WTC11 (cell line): Measurements from ENCODE around the gene XNDC1N. TPM values are rescaled to one million over a fixed set of nuclear protein-coding genes. Genes with fewer than 3 reads are reported as not detected.
"Not testable (repeated sequence)": the region's sequence is repeated elsewhere in the genome, so short reads cannot be mapped to it uniquely, and the experiment has no call there.

ENCODE experiments used
- ATAC-seq: fragments of 200-7000 bp; cut with Tn5 transposase; 2 replicates; pipeline ENCODE4 v1.10.0; 2021; ENCODE audit warnings: mild to moderate bottlenecking, moderate library complexity
- CTCF ChIA-PET: fragments of 300-600 bp; sonication (Branson Sonifier 250); formaldehyde crosslinking; loops from one replicate; lab custom pipeline; 2021; ENCODE audit warnings: antibody characterized with exemption; lab: Charles Lee
- POLR2A ChIA-PET: fragments of 350-600 bp; sonication (Branson Sonifier 250); formaldehyde crosslinking; loops from one replicate; lab custom pipeline; 2021; ENCODE audit warnings: antibody characterized with exemption; lab: Charles Lee
- DNase-seq: peaks from one replicate; pipeline ENCODE4 v3.0.0; 2021; ENCODE audit warnings: low spot score
- H3K27ac Mint-ChIP-seq: 2 replicates; pipeline ENCODE4 v1.8.0; 2021; ENCODE audit warnings: mixed read lengths
- H3K27me3 Mint-ChIP-seq: 2 replicates; pipeline ENCODE4 v1.8.0; 2021; ENCODE audit warnings: low read depth, mild to moderate bottlenecking, moderate library complexity, mixed read lengths
- H3K36me3 Mint-ChIP-seq: 2 replicates; pipeline ENCODE4 v1.8.0; 2021; ENCODE audit warnings: mixed read lengths
- H3K4me1 Mint-ChIP-seq: 2 replicates; pipeline ENCODE4 v1.8.0; 2022; ENCODE audit warnings: mixed read lengths
- H3K4me3 Mint-ChIP-seq: 2 replicates; pipeline ENCODE4 v1.8.0; 2021; ENCODE audit warnings: mild to moderate bottlenecking, moderate library complexity, mixed read lengths
- H3K9me3 Mint-ChIP-seq: 2 replicates; pipeline ENCODE4 v1.8.0; 2021; ENCODE audit warnings: mixed read lengths
- E2F1 ChIP-seq: sonication (generic); formaldehyde crosslinking; IDR thresholded peaks from 2 replicates; pipeline ENCODE4 v1.8.0; 2022; ENCODE audit warnings: mild to moderate bottlenecking, missing genetic modification reagents
- GABPB1 ChIP-seq: sonication (generic); formaldehyde crosslinking; IDR thresholded peaks from 2 replicates; pipeline ENCODE4 v1.8.1; 2023; ENCODE audit warnings: mild to moderate bottlenecking, missing genetic modification reagents
- GTF2I ChIP-seq: fragments of 250-450 bp; sonication (Bioruptor Pico); conservative IDR thresholded peaks from 2 replicates; pipeline ENCODE4 v1.4.0; 2021; ENCODE audit warnings: mild to moderate bottlenecking
- HMGA2 ChIP-seq: fragments of 250-450 bp; sonication (Bioruptor Pico); IDR thresholded peaks from 2 replicates; pipeline ENCODE4 v1.4.0; 2021; ENCODE audit warnings: mild to moderate bottlenecking, moderate library complexity
- OVOL2 ChIP-seq: fragments of 250-450 bp; sonication (Bioruptor Pico); IDR thresholded peaks from 2 replicates; pipeline ENCODE4 v1.9.0; 2021; ENCODE audit warnings: mild to moderate bottlenecking, borderline replicate concordance
- SMAD3 ChIP-seq: sonication (generic); formaldehyde crosslinking; IDR thresholded peaks from 2 replicates; pipeline ENCODE4 v1.8.0; 2022; ENCODE audit warnings: missing genetic modification reagents, mild to moderate bottlenecking, borderline replicate concordance
- ZNF121 ChIP-seq: sonication (generic); formaldehyde crosslinking; IDR thresholded peaks from 2 replicates; pipeline ENCODE4 v1.8.0; 2023; ENCODE audit warnings: missing genetic modification reagents
- ZNF317 ChIP-seq: sonication (generic); formaldehyde crosslinking; IDR thresholded peaks from 2 replicates; pipeline ENCODE4 v1.8.1; 2023; ENCODE audit warnings: low read depth, mild to moderate bottlenecking, moderate library complexity, missing genetic modification reagents, borderline replicate concordance
- ZNF416 ChIP-seq: fragments of 250-450 bp; sonication (Bioruptor Pico); IDR thresholded peaks from 2 replicates; pipeline ENCODE4 v1.9.0; 2021; ENCODE audit warnings: mild to moderate bottlenecking, inconsistent platforms
- ZNF671 ChIP-seq: fragments of 250-450 bp; sonication (Bioruptor Pico); IDR thresholded peaks from 2 replicates; pipeline ENCODE4 v1.8.0; 2021; ENCODE audit warnings: mild to moderate bottlenecking
- total RNA-seq: library from RNA; stranded (reverse); gene quantifications from 3 replicates; pipeline ENCODE4 v1.2.3, GENCODE V29; 2021

The XNDC1N gene
- total RNA-seq, 1 experiment from 2014 or later, result 10.6 TPM

DNA sequence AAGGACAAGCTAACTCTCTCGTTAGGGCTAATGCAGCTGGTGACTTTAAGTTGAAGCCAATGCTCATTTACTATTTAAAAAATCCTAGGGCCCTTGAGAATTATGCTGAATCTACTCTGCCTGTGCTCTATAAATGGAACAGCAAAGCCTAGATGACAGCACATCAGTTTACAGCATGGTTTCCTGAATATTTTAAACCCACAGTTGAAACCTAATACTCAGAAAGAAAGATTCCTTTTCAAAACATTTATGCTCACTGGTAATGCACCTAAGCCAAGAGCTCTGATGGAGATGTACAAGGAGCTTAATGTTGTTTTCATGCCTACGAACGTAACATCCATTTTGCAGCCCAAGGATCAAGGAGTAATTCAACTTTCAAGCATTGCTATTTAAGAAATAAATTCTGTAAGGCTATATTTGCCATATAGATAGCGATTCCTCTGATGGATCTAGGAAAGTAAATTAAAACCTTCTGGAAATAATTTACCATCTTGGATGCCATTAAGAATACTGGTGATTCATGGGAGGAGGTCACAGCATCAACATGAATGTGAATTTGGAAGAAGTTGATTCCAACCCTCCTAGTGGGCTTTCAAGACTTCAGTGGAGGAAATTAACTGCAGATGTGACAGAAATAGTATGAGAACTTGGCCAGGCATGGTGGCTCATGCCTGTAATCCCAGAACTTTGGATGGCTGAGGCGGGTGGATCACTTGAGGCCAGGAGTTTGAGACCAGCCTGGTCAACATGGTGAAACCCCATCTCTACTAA lies 14.5 kb downstream of the XNDC1N start:
- peaks cover 2% of the 10 kb centered on the region; the same call in 1 of the 2 replicates for H3K4me1 Mint-ChIP-seq
- ChIA-PET CTCF (interaction anchor here (0.7 kb wide), 1 partner anchor 228 kb away, joined by 4 read pairs; no protein-coding TSS in a partner anchor), POLR2A (no interaction called here)
- no peak overlapping the region for H3K27ac Mint-ChIP-seq
- no peak for ATAC-seq
- peaks cover 48% of the 10 kb centered on the region for H3K36me3 Mint-ChIP-seq
- H3K4me3 Mint-ChIP-seq, result no peak overlapping the region
- H3K9me3 Mint-ChIP-seq, result no peaks in the 10 kb centered on the region
- no peak for DNase-seq
- TF ChIP-seq GABPB1, result no peak
- no peak for TF ChIP-seq OVOL2 (CRISPR knock-in tag)
- TF ChIP-seq ZNF416 (CRISPR knock-in tag), result no peak
- no peak for TF ChIP-seq ZNF317 (CRISPR knock-in tag)
- no peak for TF ChIP-seq ZNF121 (CRISPR knock-in tag)
- no peaks in the 10 kb centered on the region for H3K27me3 Mint-ChIP-seq

DNA sequence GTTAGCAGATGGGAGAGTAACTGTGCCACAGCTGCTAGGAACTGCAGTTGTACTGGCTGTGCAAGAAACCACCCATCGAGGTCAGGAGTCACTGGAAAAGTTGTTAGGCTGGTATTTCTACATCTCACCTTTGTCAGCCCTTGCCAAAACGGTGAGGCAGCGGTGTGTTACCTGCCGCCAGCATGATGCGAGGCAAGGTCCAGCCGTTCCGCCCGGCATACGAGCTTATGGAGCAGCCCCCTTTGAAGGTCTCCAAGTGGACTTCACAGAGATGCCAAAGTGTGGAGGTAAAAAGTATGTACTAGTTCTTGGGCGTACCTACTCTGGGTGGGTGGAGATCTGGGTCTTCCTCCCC lies 16.4 kb downstream of the XNDC1N start:
- H3K27me3 Mint-ChIP-seq, DNase-seq, H3K9me3 Mint-ChIP-seq, H3K27ac Mint-ChIP-seq, POLR2A ChIA-PET, H3K4me1 Mint-ChIP-seq, ATAC-seq, H3K4me3 Mint-ChIP-seq: not testable (repeated sequence)
- H3K36me3 Mint-ChIP-seq, result peaks cover 40% of the 10 kb centered on the region
- CTCF ChIA-PET, result interaction anchor here (1.0 kb wide), 1 partner anchor 17 kb away, joined by 5 read pairs; the partner anchor contains the start of genes RNF121 and XNDC1N

- ATAC-seq, H3K27ac Mint-ChIP-seq, H3K4me1 Mint-ChIP-seq, H3K4me3 Mint-ChIP-seq, H3K9me3 Mint-ChIP-seq, POLR2A ChIA-PET, H3K27me3 Mint-ChIP-seq: not testable (repeated sequence)
- DNase-seq, result peak; percentile 41
- CTCF ChIA-PET, result interaction anchor here (0.6 to 1.0 kb wide), 2 partner anchors 17 to 31 kb away, joined by 4 to 5 read pairs; partner anchors contain the start of genes RNF121 and XNDC1N
- peaks cover 37% of the 10 kb centered on the region for H3K36me3 Mint-ChIP-seq
These were observed 16.9 kb downstream of the XNDC1N start for GRCh38 chr11:71911321-71911985.

- DNase-seq, H3K4me3 Mint-ChIP-seq, H3K9me3 Mint-ChIP-seq, ATAC-seq, H3K27ac Mint-ChIP-seq, H3K27me3 Mint-ChIP-seq, POLR2A ChIA-PET, CTCF ChIA-PET, H3K4me1 Mint-ChIP-seq: not testable (repeated sequence)
- H3K36me3 Mint-ChIP-seq, result peaks cover 32% of the 10 kb centered on the region
These were observed 17.6 kb downstream of the XNDC1N start for GRCh38 chr11:71910775-71911174.

DNA sequence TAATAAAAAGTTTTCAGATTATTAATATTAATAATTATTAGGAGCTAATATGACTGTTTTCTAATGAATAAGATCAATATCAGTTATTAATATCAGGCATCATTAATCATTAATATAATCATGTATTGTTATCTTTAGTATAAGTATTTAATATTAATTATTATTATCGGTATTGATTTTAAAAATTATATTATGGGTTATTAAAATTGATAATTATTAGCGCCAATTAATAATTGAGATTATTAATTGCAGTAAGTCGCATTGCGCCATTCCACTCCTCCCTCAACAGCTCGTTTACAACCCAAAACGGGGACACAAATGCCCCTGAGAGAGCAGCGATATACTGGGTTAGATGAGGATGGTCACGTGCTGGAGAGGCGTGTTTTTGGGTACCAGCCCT lies 20.2 kb downstream of the XNDC1N start:
- no peak for ATAC-seq
- CTCF ChIA-PET, result no interaction called here
- no peak overlapping the region for H3K27ac Mint-ChIP-seq
- H3K4me1 Mint-ChIP-seq, result peaks cover 2% of the 10 kb centered on the region; the same call in 1 of the 2 replicates
- no peak for TF ChIP-seq GTF2I (CRISPR knock-in tag)
- TF ChIP-seq SMAD3 (CRISPR knock-in tag), result no peak
- no peak for TF ChIP-seq ZNF671 (CRISPR knock-in tag)
- peak; percentile 92 for TF ChIP-seq HMGA2 (CRISPR knock-in tag)
- no peak for TF ChIP-seq E2F1 (CRISPR knock-in tag)
- TF ChIP-seq, all 79 proteins: peak for 1
- no peaks in the 10 kb centered on the region for H3K9me3 Mint-ChIP-seq
- DNase-seq, result no peak
- H3K36me3 Mint-ChIP-seq, result peaks cover 23% of the 10 kb centered on the region
- POLR2A ChIA-PET, result no interaction called here
- H3K27me3 Mint-ChIP-seq, result no peaks in the 10 kb centered on the region
- no peak overlapping the region for H3K4me3 Mint-ChIP-seq

GRCh38 chr11:71901137-71901536 lies 27.3 kb downstream of the XNDC1N start:
- CTCF ChIA-PET, result interaction anchor here (1.3 kb wide), 1 partner anchor 101 kb away, joined by 3 read pairs; no protein-coding TSS in a partner anchor
- POLR2A ChIA-PET, H3K4me3 Mint-ChIP-seq, H3K27ac Mint-ChIP-seq, ATAC-seq, H3K27me3 Mint-ChIP-seq, H3K9me3 Mint-ChIP-seq, DNase-seq: not testable (repeated sequence)
- Mint-ChIP-seq H3K36me3 (peaks cover 28% of the 10 kb centered on the region), H3K4me1 (peaks cover 12% of the 10 kb centered on the region)
